ENCODE results near the gene ZNF784. TPM values are rescaled to one million over a fixed set of nuclear protein-coding genes. Genes with fewer than 3 reads are reported as not detected.

Gene ZNF784
- total and polyA plus RNA-seq, 2 donors (not counting 1 experiment from before 2014, with no cell fraction given): 1.6 to 5.6 TPM

- H3K79me2 ChIP-seq (ENCODE audit: control insufficient read depth, insufficient read depth, low read length): peaks cover 34% of the 10 kb centered on the region
- H3K4me2 ChIP-seq (ENCODE audit: extremely low read depth, insufficient read depth, low read length): no peak overlapping the region
- H3K4me1 ChIP-seq (ENCODE audit: control insufficient read depth, extremely low read depth, insufficient read depth, low read length): peaks cover 6% of the 10 kb centered on the region
- H3K27ac ChIP-seq (ENCODE audit: insufficient read depth, low read length): no peak overlapping the region
- DNase-seq (ENCODE audit: low read depth in 2 of 2): no peak
- peaks cover 5% of the 10 kb centered on the region for H3K36me3 ChIP-seq (ENCODE audit: control insufficient read depth, insufficient read depth, low read length)
- no peak overlapping the region for H3K4me3 ChIP-seq (replicated peaks in 1 of 4; ENCODE audit: control extremely low read depth in 1 of 4, insufficient read depth in 1 of 4, low read depth in 3 of 4, low read length in 4 of 4)
- TF ChIP-seq EZH2 (IDR thresholded peaks at IDR 0.05; ENCODE audit: low read length, missing control alignments) (no peak), CTCF (conservative IDR thresholded peaks at IDR 0.05 in 1 of 2, IDR thresholded peaks at IDR 0.05 in 1 of 2; ENCODE audit: low read depth in 1 of 2, low read length in 2 of 2) (no peak)
- H3K9ac ChIP-seq (ENCODE audit: insufficient read depth, low read length): no peak overlapping the region
- no peaks in the 10 kb centered on the region for H4K20me1 ChIP-seq (ENCODE audit: control insufficient read depth, extremely low read depth, insufficient read depth, low read length)
- H3K9me3 ChIP-seq (ENCODE audit: control insufficient read depth, insufficient read depth, low read depth, low read length): no peaks in the 10 kb centered on the region
- no peak overlapping the region for H2AFZ ChIP-seq (ENCODE audit: low read length)
- H3K27me3 ChIP-seq (ENCODE audit: control insufficient read depth, insufficient read depth, low read length): no peaks in the 10 kb centered on the region
Observed at GRCh38 chr19:55609326-55609725, 15.0 kb downstream of the ZNF784 start.

- no peak overlapping the region for H3K9ac ChIP-seq (ENCODE audit: insufficient read depth, low read length)
- no peak overlapping the region for H2AFZ ChIP-seq (ENCODE audit: low read length)
- TF ChIP-seq CTCF (conservative IDR thresholded peaks at IDR 0.05 in 1 of 2, IDR thresholded peaks at IDR 0.05 in 1 of 2; ENCODE audit: low read depth in 1 of 2, low read length in 2 of 2) (no peak), EZH2 (IDR thresholded peaks at IDR 0.05; ENCODE audit: low read length, missing control alignments) (no peak)
- no peaks in the 10 kb centered on the region for H3K27me3 ChIP-seq (ENCODE audit: control insufficient read depth, insufficient read depth, low read length)
- H4K20me1 ChIP-seq (ENCODE audit: control insufficient read depth, extremely low read depth, insufficient read depth, low read length): no peaks in the 10 kb centered on the region
- peak overlapping the region; percentile 100 for H3K4me2 ChIP-seq (ENCODE audit: extremely low read depth, insufficient read depth, low read length)
- peak overlapping the region; percentile 93 for H3K27ac ChIP-seq (ENCODE audit: insufficient read depth, low read length)
- peaks cover 31% of the 10 kb centered on the region for H3K79me2 ChIP-seq (ENCODE audit: control insufficient read depth, insufficient read depth, low read length)
- H3K36me3 ChIP-seq (ENCODE audit: control insufficient read depth, insufficient read depth, low read length): peaks cover 2% of the 10 kb centered on the region
- DNase-seq (ENCODE audit: low read depth in 2 of 2): no peak
- peak overlapping the region; percentile 90 to 95 (median 93) for H3K4me3 ChIP-seq (replicated peaks in 1 of 4; ENCODE audit: control extremely low read depth in 1 of 4, insufficient read depth in 1 of 4, low read depth in 3 of 4, low read length in 4 of 4)
- peaks cover 6% of the 10 kb centered on the region for H3K4me1 ChIP-seq (ENCODE audit: control insufficient read depth, extremely low read depth, insufficient read depth, low read length)
- H3K9me3 ChIP-seq (ENCODE audit: control insufficient read depth, insufficient read depth, low read depth, low read length): no peaks in the 10 kb centered on the region
Observed at GRCh38 chr19:55606817-55607216, 17.5 kb downstream of the ZNF784 start.

- Histone ChIP-seq H3K4me1 (ENCODE audit: control insufficient read depth, extremely low read depth, insufficient read depth, low read length) (peaks cover 6% of the 10 kb centered on the region), H3K4me3 (replicated peaks in 1 of 4; ENCODE audit: control extremely low read depth in 1 of 4, insufficient read depth in 1 of 4, low read depth in 3 of 4, low read length in 4 of 4) (peak overlapping the region; percentile 90 to 95 (median 93)), H3K36me3 (ENCODE audit: control insufficient read depth, insufficient read depth, low read length) (peaks cover 2% of the 10 kb centered on the region), H4K20me1 (ENCODE audit: control insufficient read depth, extremely low read depth, insufficient read depth, low read length) (no peaks in the 10 kb centered on the region), H3K9me3 (ENCODE audit: control insufficient read depth, insufficient read depth, low read depth, low read length) (no peaks in the 10 kb centered on the region), H3K79me2 (ENCODE audit: control insufficient read depth, insufficient read depth, low read length) (peaks cover 31% of the 10 kb centered on the region), H3K4me2 (ENCODE audit: extremely low read depth, insufficient read depth, low read length) (peak overlapping the region; percentile 100), H3K27ac (ENCODE audit: insufficient read depth, low read length) (peak overlapping the region; percentile 93), H3K9ac (ENCODE audit: insufficient read depth, low read length) (peak overlapping the region; percentile 89), H2AFZ (ENCODE audit: low read length) (no peak overlapping the region), H3K27me3 (ENCODE audit: control insufficient read depth, insufficient read depth, low read length) (no peaks in the 10 kb centered on the region)
- no peak for DNase-seq (ENCODE audit: low read depth in 2 of 2)
- TF ChIP-seq CTCF (conservative IDR thresholded peaks at IDR 0.05 in 1 of 2, IDR thresholded peaks at IDR 0.05 in 1 of 2; ENCODE audit: low read depth in 1 of 2, low read length in 2 of 2): no peak
- no peak for TF ChIP-seq EZH2 (IDR thresholded peaks at IDR 0.05; ENCODE audit: low read length, missing control alignments)
Observed at GRCh38 chr19:55606471-55606787, 17.9 kb downstream of the ZNF784 start.

Data from fibroblast of lung (primary cell).